GM06990 (cell line): ENCODE results near the gene ABCC1.

Source experiments
- DNase-seq: peaks from one replicate; pipeline ENCODE4 v3.0.0-alpha.2; 2011; ENCODE audit not compliant: insufficient read length; ENCODE audit errors: extremely low read depth
- H3K27me3 ChIP-seq: replicated peaks from 2 replicates; pipeline ENCODE4 v1.6.0; 2011; ENCODE audit warnings: low read length; ENCODE audit not compliant: control insufficient read depth, insufficient read depth
- H3K36me3 ChIP-seq: 2 replicates; pipeline ENCODE4 v1.5.1; 2011; ENCODE audit warnings: low read length; ENCODE audit not compliant: control insufficient read depth, insufficient read depth
- H3K4me3 ChIP-seq: replicated peaks from 2 replicates; pipeline ENCODE4 v1.5.1; 2011; ENCODE audit warnings: low read depth, mild to moderate bottlenecking, control low read depth, low read length
- CTCF ChIP-seq: IDR thresholded peaks from 2 replicates; pipeline ENCODE4 v1.5.1; 2011; ENCODE audit warnings: low read length, control low read depth, mild to moderate bottlenecking, inconsistent platforms; ENCODE audit not compliant: insufficient read depth, poor library complexity, severe bottlenecking

ABCC1 gene

GRCh38 chr16:16062023-16062937 lies 112.9 kb downstream of the ABCC1 start:
- peak; percentile 25 for TF ChIP-seq CTCF
- no peak for DNase-seq
- H3K36me3 ChIP-seq, result peaks cover 19% of the 10 kb centered on the region
- H3K27me3 ChIP-seq, result no peaks in the 10 kb centered on the region
- no peak overlapping the region for H3K4me3 ChIP-seq

- Histone ChIP-seq H3K27me3 (no peaks in the 10 kb centered on the region), H3K4me3 (no peak overlapping the region), H3K36me3 (peaks cover 20% of the 10 kb centered on the region)
- no peak for TF ChIP-seq CTCF
- DNase-seq, result no peak
These were observed 114.3 kb downstream of the ABCC1 start for GRCh38 chr16:16063683-16064082.

GRCh38 chr16:16064874-16065384 lies 115.5 kb downstream of the ABCC1 start:
- no peak for DNase-seq
- peaks cover 17% of the 10 kb centered on the region for H3K36me3 ChIP-seq

GRCh38 chr16:16067127-16067526 lies 117.7 kb downstream of the ABCC1 start:
- H3K36me3 ChIP-seq, result peaks cover 17% of the 10 kb centered on the region
- no peaks in the 10 kb centered on the region for H3K27me3 ChIP-seq
- no peak for TF ChIP-seq CTCF
- no peak for DNase-seq
- no peak overlapping the region for H3K4me3 ChIP-seq

More at GRCh38 chr16:16064874-16065384, 115.5 kb downstream of the ABCC1 start:
- TF ChIP-seq CTCF, result no peak
- H3K27me3 ChIP-seq, result no peaks in the 10 kb centered on the region
- H3K4me3 ChIP-seq, result no peak overlapping the region

DNA sequence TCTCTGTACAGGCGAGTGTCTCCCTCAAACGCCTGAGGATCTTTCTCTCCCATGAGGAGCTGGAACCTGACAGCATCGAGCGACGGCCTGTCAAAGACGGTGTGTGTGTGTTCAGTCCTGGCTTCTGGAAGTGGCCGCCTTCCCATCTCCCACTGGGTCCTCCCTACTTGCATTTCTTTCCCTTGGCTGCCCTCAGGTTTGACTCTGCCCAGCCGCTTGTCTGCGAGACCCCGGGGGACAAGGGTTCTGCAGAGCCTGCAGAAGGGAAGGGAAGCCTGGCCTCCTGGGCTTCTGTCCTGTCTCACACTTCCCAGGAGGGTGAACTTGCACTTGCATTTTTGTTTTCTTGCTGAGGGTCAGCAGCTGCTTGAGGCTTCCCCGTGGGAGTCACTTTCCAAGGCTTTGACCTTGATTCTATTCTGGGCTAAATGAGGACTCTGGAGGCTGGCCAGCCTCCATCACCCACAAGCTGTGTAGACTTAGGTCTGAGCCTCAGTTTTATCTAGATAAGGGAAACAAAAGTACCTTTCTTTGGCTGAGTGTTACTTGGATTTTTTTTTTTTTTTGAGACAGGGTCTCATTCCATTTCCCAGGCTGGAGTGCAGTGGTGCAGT lies 122.3 kb downstream of the ABCC1 start:
- Histone ChIP-seq H3K36me3 (peaks cover 30% of the 10 kb centered on the region), H3K27me3 (no peaks in the 10 kb centered on the region), H3K4me3 (no peak overlapping the region)
- no peak for TF ChIP-seq CTCF
- no peak for DNase-seq
